ENCODE measurements around the gene ITIH4.

The ITIH4 gene

GRCh38 chr3:52859686-52860423 is 29.4 kb upstream of the ITIH4 start:
- TF ChIP-seq CTCF (IDR thresholded peaks at IDR 0.05), result no peak

GRCh38 chr3:52857864-52858263 is 27.4 kb upstream of the ITIH4 start:
- TF ChIP-seq CTCF (IDR thresholded peaks at IDR 0.05), result no peak

- no peak for TF ChIP-seq CTCF (IDR thresholded peaks at IDR 0.05)
Measured at GRCh38 chr3:52857133-52857532, 26.7 kb upstream of the ITIH4 start.

- TF ChIP-seq CTCF (IDR thresholded peaks at IDR 0.05), result no peak
Measured at GRCh38 chr3:52856666-52857065, 26.2 kb upstream of the ITIH4 start.

GRCh38 chr3:52854013-52854412 is 23.5 kb upstream of the ITIH4 start:
- no peak for TF ChIP-seq CTCF (IDR thresholded peaks at IDR 0.05)

GRCh38 chr3:52852419-52852818 is 21.9 kb upstream of the ITIH4 start:
- no peak for TF ChIP-seq CTCF (IDR thresholded peaks at IDR 0.05)

GRCh38 chr3:52851348-52851747 is 20.9 kb upstream of the ITIH4 start:
- TF ChIP-seq CTCF (IDR thresholded peaks at IDR 0.05), result peak; percentile 92

GRCh38 chr3:52849656-52850055 is 19.2 kb upstream of the ITIH4 start:
- TF ChIP-seq CTCF (IDR thresholded peaks at IDR 0.05), result no peak
